ENCODE data around the gene RNF7. TPM values are rescaled to one million over a fixed set of nuclear protein-coding genes. Genes with fewer than 3 reads are reported as not detected.

The RNF7 gene
- total and polyA plus RNA-seq, 2 experiments from 2014 or later = 115 to 234 TPM

GRCh38 chr3:141776376-141776775 is 38.3 kb downstream of the RNF7 start:
- in situ Hi-C loops (cut with MboI) = no loop called here
- no peak overlapping the region for H3K27ac ChIP-seq
- H3K9me2 ChIP-seq (ENCODE audit: insufficient read depth) = no peaks in the 10 kb centered on the region
- H3K4me2 ChIP-seq (ENCODE audit: unreplicated experiment) = no peak overlapping the region
- WGBS, 2 experiments (ENCODE audit: low coverage in 1 of 2, low lambda C conversion rate in 2 of 2, missing lambda C conversion rate in 2 of 2) = 87 to 89% methylated on average over 14 of the region's 14 CpGs
- no peak overlapping the region for H3K9ac ChIP-seq
- H3K27me3 ChIP-seq (replicated peaks; ENCODE audit: insufficient read depth) = no peaks in the 10 kb centered on the region
- no peaks in the 10 kb centered on the region for H3K4me1 ChIP-seq (ENCODE audit: insufficient read depth)
- no peaks in the 10 kb centered on the region for H3F3A ChIP-seq (ENCODE audit: insufficient read depth)
- TF ChIP-seq EZH2 (IDR thresholded peaks at IDR 0.05; ENCODE audit: insufficient read depth, poor library complexity, severe bottlenecking) (no peak), EZH2phosphoT487 (IDR thresholded peaks at IDR 0.05; ENCODE audit: insufficient read depth, low read depth) (no peak)
- H3K9me3 ChIP-seq (ENCODE audit: low read depth) = no peaks in the 10 kb centered on the region
- H3K79me2 ChIP-seq (ENCODE audit: insufficient read depth) = no peaks in the 10 kb centered on the region
- no peaks in the 10 kb centered on the region for H3K36me3 ChIP-seq (ENCODE audit: low read depth)
- H2AFZ ChIP-seq = no peak overlapping the region
- no peak for DNase-seq
- H4K20me1 ChIP-seq (ENCODE audit: insufficient read depth) = no peaks in the 10 kb centered on the region
- no peak overlapping the region for H3K4me3 ChIP-seq

- Histone ChIP-seq H3F3A (ENCODE audit: insufficient read depth) (no peaks in the 10 kb centered on the region), H3K9me2 (ENCODE audit: insufficient read depth) (no peaks in the 10 kb centered on the region), H3K27me3 (replicated peaks; ENCODE audit: insufficient read depth) (no peaks in the 10 kb centered on the region), H3K4me1 (ENCODE audit: insufficient read depth) (no peaks in the 10 kb centered on the region), H4K20me1 (ENCODE audit: insufficient read depth) (no peaks in the 10 kb centered on the region), H3K36me3 (ENCODE audit: low read depth) (no peaks in the 10 kb centered on the region), H3K27ac (no peak overlapping the region), H3K4me2 (ENCODE audit: unreplicated experiment) (no peak overlapping the region), H3K79me2 (ENCODE audit: insufficient read depth) (no peaks in the 10 kb centered on the region), H3K9me3 (ENCODE audit: low read depth) (no peaks in the 10 kb centered on the region), H3K9ac (no peak overlapping the region), H3K4me3 (no peak overlapping the region), H2AFZ (no peak overlapping the region)
- in situ Hi-C loops (cut with MboI) = no loop called here
- no peak for DNase-seq
- TF ChIP-seq EZH2 (IDR thresholded peaks at IDR 0.05; ENCODE audit: insufficient read depth, poor library complexity, severe bottlenecking) (no peak), EZH2phosphoT487 (IDR thresholded peaks at IDR 0.05; ENCODE audit: insufficient read depth, low read depth) (no peak)
- WGBS, 2 experiments (ENCODE audit: low coverage in 1 of 2, low lambda C conversion rate in 2 of 2, missing lambda C conversion rate in 2 of 2) = 84 to 86% methylated on average over 15 of the region's 15 CpGs
Observed at GRCh38 chr3:141776885-141777284, 38.8 kb downstream of the RNF7 start.

- no peak overlapping the region for H3K4me2 ChIP-seq (ENCODE audit: unreplicated experiment)
- H3K79me2 ChIP-seq (ENCODE audit: insufficient read depth) = no peaks in the 10 kb centered on the region
- H3K4me1 ChIP-seq (ENCODE audit: insufficient read depth) = no peaks in the 10 kb centered on the region
- no peaks in the 10 kb centered on the region for H3K9me2 ChIP-seq (ENCODE audit: insufficient read depth)
- no peaks in the 10 kb centered on the region for H4K20me1 ChIP-seq (ENCODE audit: insufficient read depth)
- H3K9me3 ChIP-seq (ENCODE audit: low read depth) = no peaks in the 10 kb centered on the region
- no peak for DNase-seq
- H3K36me3 ChIP-seq (ENCODE audit: low read depth) = no peaks in the 10 kb centered on the region
- no peaks in the 10 kb centered on the region for H3F3A ChIP-seq (ENCODE audit: insufficient read depth)
- H3K9ac ChIP-seq = no peak overlapping the region
- H2AFZ ChIP-seq = no peak overlapping the region
- WGBS, 2 experiments (ENCODE audit: low coverage in 1 of 2, low lambda C conversion rate in 2 of 2, missing lambda C conversion rate in 2 of 2) = 87 to 88% methylated on average over 41 to 42 of the region's 42 CpGs
- H3K4me3 ChIP-seq = no peak overlapping the region
- H3K27me3 ChIP-seq (replicated peaks; ENCODE audit: insufficient read depth) = no peaks in the 10 kb centered on the region
- in situ Hi-C loops (cut with MboI) = no loop called here
- TF ChIP-seq EZH2phosphoT487 (IDR thresholded peaks at IDR 0.05; ENCODE audit: insufficient read depth, low read depth) = no peak
- TF ChIP-seq EZH2 (IDR thresholded peaks at IDR 0.05; ENCODE audit: insufficient read depth, poor library complexity, severe bottlenecking) = no peak
- H3K27ac ChIP-seq = no peak overlapping the region
Observed at GRCh38 chr3:141777957-141778813, 40.1 kb downstream of the RNF7 start.

GRCh38 chr3:141779667-141780066 is 41.6 kb downstream of the RNF7 start:
- H3K27ac ChIP-seq = no peak overlapping the region
- no peak overlapping the region for H2AFZ ChIP-seq
- no peaks in the 10 kb centered on the region for H3K9me2 ChIP-seq (ENCODE audit: insufficient read depth)
- no peak for DNase-seq
- H3K9ac ChIP-seq = no peak overlapping the region
- TF ChIP-seq EZH2 (IDR thresholded peaks at IDR 0.05; ENCODE audit: insufficient read depth, poor library complexity, severe bottlenecking) (no peak), EZH2phosphoT487 (IDR thresholded peaks at IDR 0.05; ENCODE audit: insufficient read depth, low read depth) (no peak)
- H3K4me3 ChIP-seq = no peak overlapping the region
- in situ Hi-C loops (cut with MboI) = no loop called here
- no peak overlapping the region for H3K4me2 ChIP-seq (ENCODE audit: unreplicated experiment)
- no peaks in the 10 kb centered on the region for H3F3A ChIP-seq (ENCODE audit: insufficient read depth)
- H4K20me1 ChIP-seq (ENCODE audit: insufficient read depth) = no peaks in the 10 kb centered on the region
- no peaks in the 10 kb centered on the region for H3K4me1 ChIP-seq (ENCODE audit: insufficient read depth)
- WGBS, 2 experiments (ENCODE audit: low coverage in 1 of 2, low lambda C conversion rate in 2 of 2, missing lambda C conversion rate in 2 of 2) = 93% methylated on average over 1 of the region's 1 CpG
- H3K36me3 ChIP-seq (ENCODE audit: low read depth) = no peaks in the 10 kb centered on the region
- H3K9me3 ChIP-seq (ENCODE audit: low read depth) = no peaks in the 10 kb centered on the region
- H3K79me2 ChIP-seq (ENCODE audit: insufficient read depth) = no peaks in the 10 kb centered on the region
- no peaks in the 10 kb centered on the region for H3K27me3 ChIP-seq (replicated peaks; ENCODE audit: insufficient read depth)
